Neural progenitor cell (in vitro differentiated cells): Measurements from ENCODE around the gene AOX1. TPM values are rescaled to one million over a fixed set of nuclear protein-coding genes. Genes with fewer than 3 reads are reported as not detected.
A peak's percentile ranks its signal among the peaks of the same experiment; 100 is the strongest.

Experiments
- DNase-seq: peaks from one replicate; pipeline ENCODE4 v3.0.0-alpha.2; 2016; ENCODE audit warnings: low spot score
- H2AFZ ChIP-seq: fragments of 200-600 bp; sonication (generic); replicated peaks from 2 replicates; pipeline ENCODE4 v1.6.1; 2016; ENCODE audit warnings: antibody characterized with exemption
- H3F3A ChIP-seq: fragments of 200-600 bp; sonication (generic); 2 replicates; pipeline ENCODE4 v1.6.1; 2016; ENCODE audit warnings: antibody characterized with exemption, low read depth
- H3K27ac ChIP-seq: fragments of 200-600 bp; sonication (generic); 2 replicates; pipeline ENCODE4 v1.5.1; 2016; ENCODE audit warnings: mild to moderate bottlenecking
- H3K27me3 ChIP-seq: fragments of 200-600 bp; sonication (generic); 2 replicates; pipeline ENCODE4 v1.6.1; 2016; ENCODE audit warnings: mild to moderate bottlenecking, moderate library complexity
- H3K36me3 ChIP-seq: fragments of 200-600 bp; sonication (generic); 2 replicates; pipeline ENCODE4 v1.5.1; 2016
- H3K4me1 ChIP-seq: fragments of 200-600 bp; sonication (generic); 2 replicates; pipeline ENCODE4 v1.6.1; 2016; ENCODE audit warnings: mixed run types
- H3K4me2 ChIP-seq: fragments of 200-600 bp; sonication (generic); 2 replicates; pipeline ENCODE4 v1.6.1; 2016
- H3K4me3 ChIP-seq: fragments of 200-600 bp; sonication (generic); 2 replicates; pipeline ENCODE4 v1.5.1; 2016
- H3K79me2 ChIP-seq: fragments of 200-600 bp; sonication (generic); 2 replicates; pipeline ENCODE4 v1.6.1; 2016; ENCODE audit warnings: low read depth
- H3K9ac ChIP-seq: fragments of 200-600 bp; sonication (generic); 2 replicates; pipeline ENCODE4 v1.6.1; 2016
- H3K9me3 ChIP-seq: fragments of 200-600 bp; sonication (generic); 2 replicates; pipeline ENCODE4 v1.5.1; 2016; ENCODE audit warnings: low read depth
- H4K20me1 ChIP-seq: fragments of 200-600 bp; sonication (generic); 2 replicates; pipeline ENCODE4 v1.6.1; 2016; ENCODE audit warnings: low read depth
- H3K27ac Mint-ChIP-seq: 3 replicates; pipeline ENCODE4 v1.8.0; 2021; ENCODE audit warnings: mixed read lengths
- H3K27me3 Mint-ChIP-seq: 2 replicates; pipeline ENCODE4 v1.8.0; 2022; ENCODE audit warnings: low read depth, mild to moderate bottlenecking, inconsistent platforms, moderate library complexity, mixed read lengths; ENCODE audit not compliant: insufficient read depth
- H3K36me3 Mint-ChIP-seq: 3 replicates; pipeline ENCODE4 v1.8.0; 2021; ENCODE audit warnings: mixed read lengths
- H3K4me1 Mint-ChIP-seq: 3 replicates; pipeline ENCODE4 v1.8.0; 2021; ENCODE audit warnings: mixed read lengths
- H3K4me3 Mint-ChIP-seq: 3 replicates; pipeline ENCODE4 v1.8.0; 2021; ENCODE audit warnings: mild to moderate bottlenecking, moderate library complexity, mixed read lengths
- H3K9me3 Mint-ChIP-seq: 3 replicates; pipeline ENCODE4 v1.8.0; 2020; ENCODE audit warnings: mixed read lengths
- CTCF ChIP-seq: fragments of 200-600 bp; sonication (generic); IDR thresholded peaks from 2 replicates; pipeline ENCODE4 v1.5.1; 2017; ENCODE audit warnings: antibody characterized with exemption, mild to moderate bottlenecking
- EZH2 ChIP-seq: fragments of 200-600 bp; sonication (generic); IDR thresholded peaks from 2 replicates; pipeline ENCODE4 v1.6.1; 2017; ENCODE audit warnings: antibody characterized with exemption, mild to moderate bottlenecking, moderate library complexity
- EZH2phosphoT487 ChIP-seq: fragments of 200-600 bp; sonication (generic); IDR thresholded peaks from 2 replicates; pipeline ENCODE4 v1.6.1; 2017; ENCODE audit warnings: antibody characterized with exemption
- total RNA-seq: library from RNA; depleted of rRNA; stranded (reverse); fragments of >200 nt; gene quantifications from 2 replicates; pipeline ENCODE4 v1.2.3, GENCODE V29; 2015; ENCODE audit warnings: low replicate concordance

The AOX1 gene
- total RNA-seq, 1 donor from 2014 or later = 6.2 TPM

GRCh38 chr2:200567932-200568331 is 17.9 kb upstream of the AOX1 start:
- H3K4me1 ChIP-seq = no peaks in the 10 kb centered on the region
- no peak overlapping the region for H3K4me3 Mint-ChIP-seq
- no peaks in the 10 kb centered on the region for H4K20me1 ChIP-seq
- peaks cover 26% of the 10 kb centered on the region for H3K36me3 Mint-ChIP-seq
- no peak overlapping the region for H3K4me2 ChIP-seq
- H3K9me3 ChIP-seq = no peaks in the 10 kb centered on the region
- TF ChIP-seq EZH2phosphoT487 = no peak
- no peak for TF ChIP-seq EZH2
- TF ChIP-seq CTCF = no peak
- no peak overlapping the region for H3K4me3 ChIP-seq
- no peaks in the 10 kb centered on the region for H3F3A ChIP-seq
- DNase-seq = no peak
- no peak overlapping the region for H2AFZ ChIP-seq
- H3K79me2 ChIP-seq = no peaks in the 10 kb centered on the region
- peaks cover 13% of the 10 kb centered on the region for H3K36me3 ChIP-seq
- H3K27me3 Mint-ChIP-seq = no peaks in the 10 kb centered on the region
- H3K4me1 Mint-ChIP-seq = no peaks in the 10 kb centered on the region
- no peak overlapping the region for H3K27ac Mint-ChIP-seq
- H3K9me3 Mint-ChIP-seq = peaks cover 20% of the 10 kb centered on the region
- no peak overlapping the region for H3K27ac ChIP-seq
- H3K27me3 ChIP-seq = no peaks in the 10 kb centered on the region
- H3K9ac ChIP-seq = no peak overlapping the region

GRCh38 chr2:200575957-200576356 is 9.9 kb upstream of the AOX1 start:
- Mint-ChIP-seq H3K9me3 (no peaks in the 10 kb centered on the region), H3K4me3 (no peak overlapping the region), H3K27me3 (no peaks in the 10 kb centered on the region), H3K27ac (no peak overlapping the region), H3K36me3 (peaks cover 27% of the 10 kb centered on the region), H3K4me1 (no peaks in the 10 kb centered on the region)
- H3K9ac ChIP-seq = no peak overlapping the region
- H3F3A ChIP-seq = no peaks in the 10 kb centered on the region
- no peak overlapping the region for H3K4me2 ChIP-seq
- no peaks in the 10 kb centered on the region for H3K79me2 ChIP-seq
- no peaks in the 10 kb centered on the region for H3K27me3 ChIP-seq
- H4K20me1 ChIP-seq = no peaks in the 10 kb centered on the region
- peaks cover 13% of the 10 kb centered on the region for H3K36me3 ChIP-seq
- no peak overlapping the region for H3K27ac ChIP-seq
- H3K9me3 ChIP-seq = no peaks in the 10 kb centered on the region
- H2AFZ ChIP-seq = no peak overlapping the region
- TF ChIP-seq EZH2 (no peak), CTCF (peak; percentile 49)
- H3K4me3 ChIP-seq = no peak overlapping the region
- DNase-seq = no peak
- H3K4me1 ChIP-seq = no peaks in the 10 kb centered on the region

- DNase-seq = no peak
- Mint-ChIP-seq H3K36me3 (peaks cover 23% of the 10 kb centered on the region), H3K4me3 (no peak overlapping the region), H3K4me1 (no peaks in the 10 kb centered on the region), H3K27me3 (no peaks in the 10 kb centered on the region), H3K27ac (no peak overlapping the region), H3K9me3 (no peaks in the 10 kb centered on the region)
- Histone ChIP-seq H3K4me3 (no peak overlapping the region), H3K9me3 (no peaks in the 10 kb centered on the region), H3K27ac (no peak overlapping the region), H3F3A (no peaks in the 10 kb centered on the region), H3K4me2 (no peak overlapping the region), H3K36me3 (peaks cover 3% of the 10 kb centered on the region), H4K20me1 (no peaks in the 10 kb centered on the region), H3K79me2 (no peaks in the 10 kb centered on the region), H2AFZ (no peak overlapping the region), H3K9ac (no peak overlapping the region), H3K4me1 (no peaks in the 10 kb centered on the region), H3K27me3 (no peaks in the 10 kb centered on the region)
- TF ChIP-seq EZH2 (no peak), EZH2phosphoT487 (no peak), CTCF (no peak)
These were observed 8.8 kb upstream of the AOX1 start for GRCh38 chr2:200577027-200577426.

- TF ChIP-seq EZH2phosphoT487 (no peak), CTCF (peak; percentile 43), EZH2 (no peak)
- Mint-ChIP-seq H3K27ac (no peak overlapping the region), H3K4me1 (no peaks in the 10 kb centered on the region), H3K27me3 (no peaks in the 10 kb centered on the region), H3K9me3 (no peaks in the 10 kb centered on the region), H3K4me3 (no peak overlapping the region), H3K36me3 (peaks cover 20% of the 10 kb centered on the region)
- Histone ChIP-seq H3K9ac (no peak overlapping the region), H3K36me3 (no peaks in the 10 kb centered on the region), H4K20me1 (no peaks in the 10 kb centered on the region), H3K4me2 (no peak overlapping the region), H3F3A (no peaks in the 10 kb centered on the region), H3K9me3 (no peaks in the 10 kb centered on the region), H3K4me3 (no peak overlapping the region), H3K27ac (no peak overlapping the region), H3K79me2 (no peaks in the 10 kb centered on the region), H2AFZ (no peak overlapping the region), H3K4me1 (no peaks in the 10 kb centered on the region), H3K27me3 (no peaks in the 10 kb centered on the region)
- DNase-seq = no peak
These were observed 7.0 kb upstream of the AOX1 start for GRCh38 chr2:200578778-200579177.
